Upper lobe of right lung (tissue), 1 donor: ENCODE results near the gene UBE2J2. TPM values are rescaled to one million over a fixed set of nuclear protein-coding genes. Genes with fewer than 3 reads are reported as not detected.

Experiments
- ATAC-seq: fragments of 200-7000 bp; cut with Tn5 transposase; one replicate; pipeline ENCODE4 v1.9.1; 2020; ENCODE audit warnings: mild to moderate bottlenecking, moderate library complexity
- DNase-seq: peaks from one replicate; pipeline ENCODE4 v3.0.0-alpha.2; 2020
- H3K27ac ChIP-seq: fragments of 200-600 bp; one replicate; pipeline ENCODE4 v1.8.0; 2022
- H3K27me3 ChIP-seq: fragments of 200-600 bp; one replicate; pipeline ENCODE4 v1.8.0; 2022; ENCODE audit warnings: mild to moderate bottlenecking
- H3K36me3 ChIP-seq: fragments of 200-600 bp; one replicate; pipeline ENCODE4 v1.8.0; 2022
- H3K4me1 ChIP-seq: fragments of 200-600 bp; one replicate; pipeline ENCODE4 v1.8.0; 2022
- H3K4me3 ChIP-seq: fragments of 200-600 bp; one replicate; pipeline ENCODE4 v1.8.0; 2022; ENCODE audit warnings: mild to moderate bottlenecking
- H3K9me3 ChIP-seq: fragments of 200-600 bp; one replicate; pipeline ENCODE4 v1.8.0; 2022
- intact Hi-C: fragments of 100-400 bp; cut with DNase I; formaldehyde crosslinking; loops from one replicate; pipeline ENCODE4 v1.11.0; 2022
- total RNA-seq: library from RNA; stranded (reverse); fragmentation: NEBNext Ultra II Directional; extraction: Animal tissue kit (Norgen Biotek cat#: 25700); gene quantifications from one replicate; pipeline ENCODE4 v1.2.1, GENCODE V29; 2021
- TF ChIP-seq, protein P1 (sequence below): fragments of 200-600 bp; IDR thresholded peaks from one replicate; pipeline ENCODE4 v1.8.0; 2022; ENCODE audit warnings: antibody characterized with exemption
- donor health status: DM: no; HTN: yes; CAD: no; lungs with severe emphysema.

UBE2J2 gene
- total RNA-seq, 1 donor from 2014 or later = 52.5 TPM

GRCh38 chr1:1260843-1261560, 12.7 kb downstream of the UBE2J2 start:
- peaks cover 65% of the 10 kb centered on the region for H3K36me3 ChIP-seq
- DNase-seq = no peak

DNA sequence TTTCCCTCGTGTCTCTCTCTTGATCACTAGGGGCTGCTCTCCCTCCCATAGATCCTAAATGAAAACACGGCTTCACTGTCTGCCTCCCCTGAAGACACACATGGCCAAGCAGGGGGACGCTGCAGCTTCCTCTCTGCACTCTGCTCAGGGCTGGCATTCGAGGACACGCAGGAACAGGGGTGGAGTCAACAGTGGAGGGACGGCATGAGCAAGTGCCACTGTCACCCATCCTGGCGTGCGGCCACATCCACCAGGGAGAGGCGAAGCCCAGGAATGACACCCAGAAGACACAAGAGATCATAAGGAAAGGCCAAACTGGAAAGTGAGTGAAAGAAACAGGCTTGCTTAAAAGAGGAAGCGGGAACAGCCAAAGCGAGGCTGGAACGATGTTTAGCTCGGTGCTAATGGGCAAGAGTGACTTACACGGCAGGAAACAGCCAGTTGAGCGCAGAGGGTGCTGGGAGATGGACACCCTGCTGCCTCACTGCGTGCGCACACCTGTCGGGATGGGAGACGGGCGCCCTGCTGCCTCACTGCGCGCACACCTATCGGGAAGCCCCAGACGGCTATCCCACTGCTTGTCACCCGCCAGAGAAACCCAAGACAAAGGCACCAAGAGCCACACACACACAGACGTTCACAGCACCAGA, 13.6 kb downstream of the UBE2J2 start:
- no peaks in the 10 kb centered on the region for H3K27me3 ChIP-seq
- peaks cover 69% of the 10 kb centered on the region for H3K36me3 ChIP-seq
- no peak for ATAC-seq
- DNase-seq = no peak
- H3K4me1 ChIP-seq = peaks cover 9% of the 10 kb centered on the region
- no peak overlapping the region for H3K4me3 ChIP-seq
- no peaks in the 10 kb centered on the region for H3K9me3 ChIP-seq
- intact Hi-C loops = no loop called here
- TF ChIP-seq, protein P1, sequence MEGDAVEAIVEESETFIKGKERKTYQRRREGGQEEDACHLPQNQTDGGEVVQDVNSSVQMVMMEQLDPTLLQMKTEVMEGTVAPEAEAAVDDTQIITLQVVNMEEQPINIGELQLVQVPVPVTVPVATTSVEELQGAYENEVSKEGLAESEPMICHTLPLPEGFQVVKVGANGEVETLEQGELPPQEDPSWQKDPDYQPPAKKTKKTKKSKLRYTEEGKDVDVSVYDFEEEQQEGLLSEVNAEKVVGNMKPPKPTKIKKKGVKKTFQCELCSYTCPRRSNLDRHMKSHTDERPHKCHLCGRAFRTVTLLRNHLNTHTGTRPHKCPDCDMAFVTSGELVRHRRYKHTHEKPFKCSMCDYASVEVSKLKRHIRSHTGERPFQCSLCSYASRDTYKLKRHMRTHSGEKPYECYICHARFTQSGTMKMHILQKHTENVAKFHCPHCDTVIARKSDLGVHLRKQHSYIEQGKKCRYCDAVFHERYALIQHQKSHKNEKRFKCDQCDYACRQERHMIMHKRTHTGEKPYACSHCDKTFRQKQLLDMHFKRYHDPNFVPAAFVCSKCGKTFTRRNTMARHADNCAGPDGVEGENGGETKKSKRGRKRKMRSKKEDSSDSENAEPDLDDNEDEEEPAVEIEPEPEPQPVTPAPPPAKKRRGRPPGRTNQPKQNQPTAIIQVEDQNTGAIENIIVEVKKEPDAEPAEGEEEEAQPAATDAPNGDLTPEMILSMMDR = no peak
- no peak overlapping the region for H3K27ac ChIP-seq

More at GRCh38 chr1:1260843-1261560, 12.7 kb downstream of the UBE2J2 start:
- peaks cover 9% of the 10 kb centered on the region for H3K4me1 ChIP-seq
- H3K9me3 ChIP-seq = no peaks in the 10 kb centered on the region
- peak overlapping the region; percentile 24 for H3K27ac ChIP-seq
- intact Hi-C loops = no loop called here
- peak; percentile 9 for ATAC-seq
- no peaks in the 10 kb centered on the region for H3K27me3 ChIP-seq
- no peak overlapping the region for H3K4me3 ChIP-seq
- TF ChIP-seq, protein P1 = no peak

GRCh38 chr1:1259540-1259939, 14.1 kb downstream of the UBE2J2 start:
- intact Hi-C loops = no loop called here
- H3K36me3 ChIP-seq = peaks cover 75% of the 10 kb centered on the region
- ATAC-seq (no peak), DNase-seq (no peak)
- H3K27ac ChIP-seq = no peak overlapping the region
- no peaks in the 10 kb centered on the region for H3K9me3 ChIP-seq
- H3K27me3 ChIP-seq = no peaks in the 10 kb centered on the region
- TF ChIP-seq, protein P1 = no peak
- peaks cover 9% of the 10 kb centered on the region for H3K4me1 ChIP-seq
- H3K4me3 ChIP-seq = no peak overlapping the region

DNA sequence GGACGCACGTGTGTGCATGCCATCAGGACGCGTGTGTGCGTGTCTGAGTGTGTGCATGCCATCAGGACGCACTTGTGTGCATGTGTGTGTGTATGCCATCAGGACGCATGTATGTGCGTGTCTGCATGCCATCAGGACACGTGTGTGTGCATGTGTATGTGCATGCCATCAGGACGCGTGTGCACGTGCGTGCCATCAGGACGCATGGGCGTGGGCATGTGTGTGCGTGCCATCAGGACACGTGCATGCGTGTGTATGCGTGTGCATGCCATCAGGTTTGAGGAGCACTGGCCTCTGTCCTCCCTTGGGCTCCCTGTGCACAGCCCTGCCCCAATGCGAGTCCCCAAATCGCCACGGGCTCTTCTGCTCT, 14.6 kb downstream of the UBE2J2 start:
- no peaks in the 10 kb centered on the region for H3K27me3 ChIP-seq
- DNase-seq (no peak), ATAC-seq (no peak)
- H3K9me3 ChIP-seq = no peaks in the 10 kb centered on the region
- H3K4me3 ChIP-seq = no peak overlapping the region
- intact Hi-C loops = no loop called here
- no peak overlapping the region for H3K27ac ChIP-seq
- H3K4me1 ChIP-seq = peaks cover 9% of the 10 kb centered on the region
- peaks cover 77% of the 10 kb centered on the region for H3K36me3 ChIP-seq
- TF ChIP-seq, protein P1 = no peak

DNA sequence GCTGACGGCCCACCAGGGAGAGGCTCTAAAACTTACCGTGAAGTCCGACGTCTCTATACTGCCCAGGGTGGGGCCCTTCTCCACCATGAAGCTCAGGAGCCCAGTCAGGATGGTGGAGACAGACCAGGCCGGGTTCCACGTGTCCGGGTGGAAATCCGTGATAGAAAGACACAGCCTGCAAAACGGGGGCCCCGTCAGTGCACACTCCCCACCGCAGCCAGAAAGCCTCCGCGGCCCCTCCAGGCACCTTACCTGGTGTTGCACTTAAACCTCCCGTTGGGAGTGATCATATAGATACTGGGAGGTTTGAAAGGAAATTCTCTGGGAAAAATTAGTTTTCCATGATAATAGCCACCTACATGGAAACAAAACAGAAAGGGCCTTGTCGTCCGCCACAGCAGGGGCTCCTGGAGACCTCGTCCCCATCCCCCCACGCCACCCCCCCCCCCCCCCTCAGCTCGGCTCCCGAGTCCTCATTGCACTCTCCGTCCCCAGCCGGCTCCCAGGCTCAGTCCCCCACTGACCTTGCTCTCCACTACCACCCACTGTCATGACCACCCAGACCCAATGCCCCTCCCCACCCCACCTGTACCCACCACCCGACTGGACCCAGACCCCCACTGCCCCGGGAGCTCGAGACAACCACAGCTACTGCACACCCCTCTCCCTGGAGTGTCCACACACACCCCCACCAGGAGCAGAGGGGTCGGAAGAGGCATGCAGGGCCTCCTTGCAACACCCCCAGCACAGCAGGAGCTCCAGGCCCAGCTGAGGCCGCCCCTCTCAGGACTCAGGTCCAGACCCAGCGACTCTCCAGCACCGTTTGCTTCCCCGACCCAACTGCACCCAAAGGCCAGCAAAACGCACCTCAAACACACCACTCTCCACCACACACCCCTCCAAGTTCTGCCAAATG, 16.4 kb downstream of the UBE2J2 start:
- H3K4me3 ChIP-seq = no peak overlapping the region
- TF ChIP-seq, protein P1 = no peak
- no peaks in the 10 kb centered on the region for H3K9me3 ChIP-seq
- intact Hi-C loops = no loop called here
- DNase-seq = no peak
- no peak for ATAC-seq
- no peak overlapping the region for H3K27ac ChIP-seq
- peaks cover 74% of the 10 kb centered on the region for H3K36me3 ChIP-seq
- H3K27me3 ChIP-seq = no peaks in the 10 kb centered on the region
- H3K4me1 ChIP-seq = peaks cover 8% of the 10 kb centered on the region
